Natural killer cell treated with Interleukin-12 subunit alpha and Interleukin-12 subunit beta and Interleukin-15 and Interleukin-18, amount 100 ng/mL, for 72 hours (primary cell): ENCODE measurements around the gene OR5D16. TPM values are rescaled to one million over a fixed set of nuclear protein-coding genes. Genes with fewer than 3 reads are reported as not detected.
"Not testable (repeated sequence)": the region's sequence is repeated elsewhere in the genome, so short reads cannot be mapped to it uniquely, and the experiment has no call there.

Experiments
- ATAC-seq, 2 donors: fragments of 150-1000 bp; cut with Tn5 transposase in 1 of 2; sonication (Bioruptor Pico), chemical (Tn5 transposase) in 1 of 2; 2 replicates each; pipeline ENCODE4 v1.10.0; 2021
- DNase-seq: peaks from one replicate; pipeline ENCODE4 v3.0.0; 2022; ENCODE audit warnings: low spot score
- H3K27ac Mint-ChIP-seq, 2 donors: 1 replicate in 1 of 2; 2 replicates in 1 of 2; pipeline ENCODE4 v1.8.0; 2022; ENCODE audit warnings: mixed read lengths in 2 of 2, mild to moderate bottlenecking in 1 of 2, moderate library complexity in 1 of 2
- H3K27me3 Mint-ChIP-seq, 2 donors: 1 replicate in 1 of 2; 2 replicates in 1 of 2; pipeline ENCODE4 v1.8.0; 2022; ENCODE audit warnings: mixed read lengths in 2 of 2
- H3K36me3 Mint-ChIP-seq: one replicate; pipeline ENCODE4 v1.8.0; 2022; ENCODE audit warnings: mixed read lengths
- H3K4me1 Mint-ChIP-seq, 2 donors: 1 replicate in 1 of 2; 2 replicates in 1 of 2; pipeline ENCODE4 v1.8.0; 2022; ENCODE audit warnings: low read depth in 2 of 2, mixed read lengths in 2 of 2, mild to moderate bottlenecking in 1 of 2
- H3K4me3 Mint-ChIP-seq: one replicate; pipeline ENCODE4 v1.8.0; 2022; ENCODE audit warnings: mixed read lengths
- H3K9me3 Mint-ChIP-seq: 2 replicates; pipeline ENCODE4 v1.8.0; 2022; ENCODE audit warnings: mixed read lengths
- total RNA-seq, 2 donors: library from RNA; stranded (reverse); gene quantifications; one replicate each; pipeline ENCODE4 v1.2.3, GENCODE V29; 2022

The OR5D16 gene
- total RNA-seq, 2 donors from 2014 or later: not detected

DNA sequence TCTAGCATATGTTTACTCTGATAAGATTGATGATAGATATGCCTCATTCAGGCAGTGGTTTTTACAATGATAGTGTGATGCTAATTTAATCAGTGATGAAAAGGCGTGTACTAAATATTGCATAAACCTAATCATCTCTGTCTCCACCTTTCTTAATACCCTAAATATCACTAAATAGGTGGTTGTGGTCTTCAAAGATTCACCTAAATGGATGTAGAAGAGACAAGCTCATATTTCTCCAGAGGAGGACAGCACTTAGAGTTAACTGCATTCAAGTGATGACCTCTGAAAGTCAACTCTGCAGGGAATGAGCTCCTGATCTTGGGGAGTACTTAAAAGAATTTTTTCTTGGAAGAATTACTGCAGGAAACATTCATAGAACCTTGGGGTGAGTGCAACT lies 44.4 kb downstream of the OR5D16 start, which contains the start of gene TRIM51:
TSS of gene TRIM51 (plus strand) at position 301 of the 400 bp plus-strand sequence. CDS start 2,132 bp downstream, outside the sequence.
- not testable (repeated sequence) for H3K36me3 Mint-ChIP-seq, H3K27ac Mint-ChIP-seq, H3K27me3 Mint-ChIP-seq, H3K4me1 Mint-ChIP-seq, ATAC-seq, DNase-seq, H3K4me3 Mint-ChIP-seq
- H3K9me3 Mint-ChIP-seq: peaks cover 13% of the 10 kb centered on the region

DNA sequence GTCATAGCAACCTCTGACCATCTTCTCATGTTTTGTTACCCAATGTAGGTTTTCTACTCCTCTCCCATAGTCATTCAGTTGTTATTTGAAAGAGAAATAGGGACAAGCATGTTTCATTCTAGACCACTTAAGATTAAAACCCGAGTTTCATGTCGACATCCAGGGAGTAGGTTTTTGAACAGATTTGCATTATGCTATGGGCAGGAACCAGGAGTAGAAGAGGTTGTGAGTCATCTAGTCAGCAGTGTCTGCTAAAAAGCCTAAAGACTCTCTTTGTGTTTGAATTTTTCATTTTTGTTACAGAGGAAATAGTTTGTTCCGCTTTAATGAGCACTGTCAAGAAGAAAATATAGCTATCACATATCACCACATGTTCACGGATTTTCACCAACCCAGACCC lies 46.4 kb downstream of the OR5D16 start:
- not testable (repeated sequence) for H3K36me3 Mint-ChIP-seq, DNase-seq, H3K4me3 Mint-ChIP-seq, H3K27me3 Mint-ChIP-seq, H3K4me1 Mint-ChIP-seq, ATAC-seq, H3K27ac Mint-ChIP-seq
- H3K9me3 Mint-ChIP-seq: peaks cover 13% of the 10 kb centered on the region

DNA sequence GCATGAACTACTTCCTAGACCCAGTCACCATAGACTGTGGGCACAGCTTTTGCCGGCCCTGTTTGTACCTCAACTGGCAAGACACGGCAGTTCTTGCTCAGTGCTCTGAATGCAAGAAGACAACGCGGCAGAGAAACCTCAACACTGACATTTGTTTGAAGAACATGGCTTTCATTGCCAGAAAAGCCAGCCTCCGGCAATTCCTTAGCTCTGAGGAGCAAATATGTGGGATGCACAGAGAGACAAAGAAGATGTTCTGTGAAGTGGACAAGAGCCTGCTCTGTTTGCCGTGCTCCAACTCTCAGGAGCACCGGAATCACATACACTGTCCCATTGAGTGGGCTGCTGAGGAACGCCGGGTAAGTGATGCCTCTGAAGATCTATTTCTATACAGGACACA lies 46.9 kb downstream of the OR5D16 start:
- not testable (repeated sequence) for DNase-seq, H3K27me3 Mint-ChIP-seq, ATAC-seq, H3K4me3 Mint-ChIP-seq, H3K4me1 Mint-ChIP-seq, H3K27ac Mint-ChIP-seq, H3K36me3 Mint-ChIP-seq
- peaks cover 13% of the 10 kb centered on the region for H3K9me3 Mint-ChIP-seq

Other genes with a start within 250 kb of the OR5D16 start
- gene OR4C11, start 231.1 kb upstream of the OR5D16 start, total RNA-seq: not detected
- gene OR4P4, start 203.6 kb upstream of the OR5D16 start, total RNA-seq: not detected
- gene OR4S2, start 190.4 kb upstream of the OR5D16 start, total RNA-seq: not detected
- gene OR4C6, start 176.6 kb upstream of the OR5D16 start, total RNA-seq: not detected
- gene OR5D13, start 65.3 kb upstream of the OR5D16 start, total RNA-seq: not detected
- gene OR5D14, start 43.2 kb upstream of the OR5D16 start, total RNA-seq: not detected
- gene OR5L1, start 27.4 kb upstream of the OR5D16 start, total RNA-seq: not detected
- gene OR5D18, start 19.1 kb upstream of the OR5D16 start, total RNA-seq: not detected
- not detected for gene OR5L2, start 11.5 kb upstream of the OR5D16 start, total RNA-seq
- 1 to 10 TPM in 1 of 2 donors, not detected in 1; 2.2 TPM for gene TRIM51, start 44.5 kb downstream of the OR5D16 start, total RNA-seq
- gene OR5W2, start 75.8 kb downstream of the OR5D16 start, total RNA-seq: not detected
- not detected for gene OR5I1, start 97.6 kb downstream of the OR5D16 start, total RNA-seq
- gene OR10AG1, start 131.2 kb downstream of the OR5D16 start, total RNA-seq: not detected
- gene OR5F1, start 155.9 kb downstream of the OR5D16 start, total RNA-seq: not detected
- not detected for gene OR5AS1, start 188.9 kb downstream of the OR5D16 start, total RNA-seq